Neural cell (in vitro differentiated cells): Measurements from ENCODE around the gene SLC25A26. TPM values are rescaled to one million over a fixed set of nuclear protein-coding genes. Genes with fewer than 3 reads are reported as not detected.

Source experiments
- H2AFZ ChIP-seq: fragments of 200-600, 300-800 bp; sonication (generic), shearing (Covaris generic); 2 replicates; pipeline ENCODE4 v1.6.0; 2014; ENCODE audit warnings: low read depth, mild to moderate bottlenecking, antibody characterized with exemption, low read length, moderate library complexity
- H3F3A ChIP-seq: fragments of 200-600 bp; shearing (Covaris generic); 2 replicates; pipeline ENCODE4 v1.6.1; 2016; ENCODE audit warnings: mild to moderate bottlenecking, moderate library complexity, mixed read lengths, antibody characterized with exemption, low read length; ENCODE audit not compliant: insufficient read depth, poor library complexity, severe bottlenecking
- H3K27ac ChIP-seq: fragments of 200-600, 300-800 bp; sonication (generic), shearing (Covaris generic); 2 replicates; pipeline ENCODE4 v1.5.1; 2014; ENCODE audit warnings: mild to moderate bottlenecking, low read length, moderate library complexity
- H3K27me3 ChIP-seq: fragments of 300-800, 200-600 bp; sonication (generic), shearing (Covaris generic); 2 replicates; pipeline ENCODE4 v1.6.0; 2014; ENCODE audit warnings: mild to moderate bottlenecking, low read depth, low read length, moderate library complexity; ENCODE audit not compliant: insufficient read depth
- H3K36me3 ChIP-seq: fragments of 300-800, 200-600 bp; sonication (generic), shearing (Covaris generic); 2 replicates; pipeline ENCODE4 v1.5.1; 2014; ENCODE audit warnings: mild to moderate bottlenecking, antibody characterized with exemption, low read length, moderate library complexity; ENCODE audit not compliant: insufficient read depth
- H3K4me2 ChIP-seq: fragments of 300-800, 200-600 bp; sonication (generic), shearing (Covaris generic); 2 replicates; pipeline ENCODE4 v1.6.0; 2014; ENCODE audit warnings: mild to moderate bottlenecking, low read length
- H3K4me3 ChIP-seq: fragments of 300-800, 200-600 bp; sonication (generic), shearing (Covaris generic); 2 replicates; pipeline ENCODE4 v1.5.1; 2014; ENCODE audit warnings: mild to moderate bottlenecking, low read length, moderate library complexity
- H3K79me2 ChIP-seq: fragments of 200-600 bp; shearing (Covaris generic); replicated peaks from 2 replicates; pipeline ENCODE4 v1.6.0; 2014; ENCODE audit warnings: mild to moderate bottlenecking, low read length, moderate library complexity; ENCODE audit not compliant: insufficient read depth
- H3K9ac ChIP-seq: fragments of 300-800, 200-600 bp; sonication (generic), shearing (Covaris generic); 2 replicates; pipeline ENCODE4 v1.6.1; 2016; ENCODE audit warnings: mild to moderate bottlenecking, low read length, mixed read lengths
- H3K9me2 ChIP-seq: fragments of 200-600 bp; shearing (Covaris generic); 2 replicates; pipeline ENCODE4 v1.6.1; 2016; ENCODE audit warnings: mild to moderate bottlenecking, low read length, mixed read lengths; ENCODE audit not compliant: insufficient read depth
- H3K9me3 ChIP-seq: fragments of 200-600, 300-800 bp; sonication (generic), shearing (Covaris generic); 2 replicates; pipeline ENCODE4 v1.6.1; 2016; ENCODE audit warnings: mild to moderate bottlenecking, mixed run types, low read length, moderate library complexity, mixed read lengths
- H4K20me1 ChIP-seq: fragments of 200-600 bp; shearing (Covaris generic); 2 replicates; pipeline ENCODE4 v1.6.1; 2016; ENCODE audit warnings: mild to moderate bottlenecking, mixed run types; ENCODE audit not compliant: insufficient read depth
- CTCF ChIP-seq: fragments of 450-650 bp; IDR thresholded peaks from 2 replicates; pipeline ENCODE4 v1.5.1; 2014; ENCODE audit warnings: antibody characterized with exemption, mild to moderate bottlenecking, moderate library complexity; ENCODE audit not compliant: poor library complexity, severe bottlenecking
- EP300 ChIP-seq: fragments of 450-650 bp; conservative IDR thresholded peaks from 2 replicates; pipeline ENCODE4 v1.6.1; 2014; ENCODE audit warnings: antibody characterized with exemption, mild to moderate bottlenecking, moderate library complexity; ENCODE audit not compliant: poor library complexity, severe bottlenecking
- EZH2 ChIP-seq: fragments of 200-600, 300-800 bp; shearing (Covaris generic), sonication (generic); IDR thresholded peaks from 2 replicates; pipeline ENCODE4 v1.6.1; 2014; ENCODE audit warnings: antibody characterized with exemption, low read length, borderline replicate concordance, mild to moderate bottlenecking; ENCODE audit not compliant: insufficient read depth, poor library complexity, severe bottlenecking
- MXI1 ChIP-seq: fragments of 450-650 bp; conservative IDR thresholded peaks from 2 replicates; pipeline ENCODE4 v1.6.1; 2014; ENCODE audit warnings: antibody characterized with exemption, mild to moderate bottlenecking; ENCODE audit not compliant: poor library complexity, severe bottlenecking
- POLR2AphosphoS5 ChIP-seq: IDR thresholded peaks from 2 replicates; pipeline ENCODE4 v1.6.1; 2012
- RAD21 ChIP-seq: fragments of 450-650 bp; conservative IDR thresholded peaks from 2 replicates; pipeline ENCODE4 v1.6.1; 2014; ENCODE audit warnings: antibody characterized with exemption, mild to moderate bottlenecking, moderate library complexity
- REST ChIP-seq: IDR thresholded peaks from 2 replicates; pipeline ENCODE4 v1.6.1; 2012; ENCODE audit warnings: borderline replicate concordance
- SMC3 ChIP-seq: fragments of 450-650 bp; conservative IDR thresholded peaks from 2 replicates; pipeline ENCODE4 v1.6.1; 2014; ENCODE audit warnings: antibody characterized with exemption, mild to moderate bottlenecking, moderate library complexity; ENCODE audit not compliant: poor library complexity
- TAF1 ChIP-seq: IDR thresholded peaks from 2 replicates; pipeline ENCODE4 v1.6.1; 2012; ENCODE audit warnings: low read depth
- polyA plus RNA-seq: library from polyadenylated mRNA; depleted of rRNA; stranded (reverse); fragments of >200 nt; gene quantifications from 2 replicates; pipeline ENCODE4 v1.2.3, GENCODE V29; 2014

SLC25A26 gene
- polyA plus RNA-seq, 1 donor from 2014 or later, result 21.0 TPM

- Histone ChIP-seq H4K20me1 (no peaks in the 10 kb centered on the region), H3K9ac (no peak overlapping the region), H3K9me3 (no peaks in the 10 kb centered on the region), H2AFZ (no peak overlapping the region), H3K4me2 (no peak overlapping the region), H3F3A (no peaks in the 10 kb centered on the region), H3K27ac (no peak overlapping the region), H3K9me2 (no peaks in the 10 kb centered on the region), H3K36me3 (peaks cover 6% of the 10 kb centered on the region), H3K27me3 (no peaks in the 10 kb centered on the region), H3K79me2 (no peaks in the 10 kb centered on the region), H3K4me3 (no peak overlapping the region)
- TF ChIP-seq CTCF, result no peak
- no peak for TF ChIP-seq REST
- TF ChIP-seq TAF1, result no peak
- TF ChIP-seq EP300, result no peak
- no peak for TF ChIP-seq RAD21
- TF ChIP-seq MXI1, result no peak
- TF ChIP-seq EZH2, result no peak
- no peak for TF ChIP-seq SMC3
- no peak for TF ChIP-seq POLR2AphosphoS5
Observed at GRCh38 chr3:66409771-66410754, 189.3 kb downstream of the SLC25A26 start.

GRCh38 chr3:66410976-66411375 lies 190.2 kb downstream of the SLC25A26 start:
- H3K36me3 ChIP-seq, result peaks cover 6% of the 10 kb centered on the region
- no peak overlapping the region for H3K9ac ChIP-seq
- H2AFZ ChIP-seq, result no peak overlapping the region
- no peak overlapping the region for H3K27ac ChIP-seq
- no peaks in the 10 kb centered on the region for H3K9me3 ChIP-seq
- no peaks in the 10 kb centered on the region for H3K27me3 ChIP-seq
- no peaks in the 10 kb centered on the region for H4K20me1 ChIP-seq
- no peaks in the 10 kb centered on the region for H3K79me2 ChIP-seq
- H3K4me3 ChIP-seq, result no peak overlapping the region
- H3K9me2 ChIP-seq, result no peaks in the 10 kb centered on the region
- TF ChIP-seq CTCF, result no peak
- TF ChIP-seq RAD21, result no peak
- TF ChIP-seq SMC3, result no peak
- no peak for TF ChIP-seq MXI1
- TF ChIP-seq EZH2, result no peak
- no peak for TF ChIP-seq TAF1
- no peak for TF ChIP-seq REST
- no peak for TF ChIP-seq POLR2AphosphoS5
- no peak for TF ChIP-seq EP300
- no peaks in the 10 kb centered on the region for H3F3A ChIP-seq
- no peak overlapping the region for H3K4me2 ChIP-seq
